HL-60 (cell line): ENCODE measurements around the gene AMPD2.

ENCODE experiments used
- CTCF ChIP-seq: IDR thresholded peaks from one replicate; pipeline ENCODE4 v1.5.1; 2011; ENCODE audit warnings: low read length, control low read depth, inconsistent platforms; ENCODE audit not compliant: insufficient read depth
- POLR2AphosphoS5 ChIP-seq: IDR thresholded peaks from 2 replicates; pipeline ENCODE4 v1.6.1; 2012; ENCODE audit warnings: low read depth
- SPI1 ChIP-seq: IDR thresholded peaks from 2 replicates; pipeline ENCODE4 v1.6.1; 2012; ENCODE audit warnings: low read depth, mild to moderate bottlenecking, borderline replicate concordance
- TF ChIP-seq, protein P1 (sequence below): IDR thresholded peaks from 2 replicates; pipeline ENCODE4 v1.6.1; 2012; ENCODE audit warnings: low read depth; ENCODE audit not compliant: insufficient replicate concordance

- TF ChIP-seq POLR2AphosphoS5: no peak
- TF ChIP-seq SPI1: no peak
- TF ChIP-seq CTCF: no peak
- TF ChIP-seq, protein P1, sequence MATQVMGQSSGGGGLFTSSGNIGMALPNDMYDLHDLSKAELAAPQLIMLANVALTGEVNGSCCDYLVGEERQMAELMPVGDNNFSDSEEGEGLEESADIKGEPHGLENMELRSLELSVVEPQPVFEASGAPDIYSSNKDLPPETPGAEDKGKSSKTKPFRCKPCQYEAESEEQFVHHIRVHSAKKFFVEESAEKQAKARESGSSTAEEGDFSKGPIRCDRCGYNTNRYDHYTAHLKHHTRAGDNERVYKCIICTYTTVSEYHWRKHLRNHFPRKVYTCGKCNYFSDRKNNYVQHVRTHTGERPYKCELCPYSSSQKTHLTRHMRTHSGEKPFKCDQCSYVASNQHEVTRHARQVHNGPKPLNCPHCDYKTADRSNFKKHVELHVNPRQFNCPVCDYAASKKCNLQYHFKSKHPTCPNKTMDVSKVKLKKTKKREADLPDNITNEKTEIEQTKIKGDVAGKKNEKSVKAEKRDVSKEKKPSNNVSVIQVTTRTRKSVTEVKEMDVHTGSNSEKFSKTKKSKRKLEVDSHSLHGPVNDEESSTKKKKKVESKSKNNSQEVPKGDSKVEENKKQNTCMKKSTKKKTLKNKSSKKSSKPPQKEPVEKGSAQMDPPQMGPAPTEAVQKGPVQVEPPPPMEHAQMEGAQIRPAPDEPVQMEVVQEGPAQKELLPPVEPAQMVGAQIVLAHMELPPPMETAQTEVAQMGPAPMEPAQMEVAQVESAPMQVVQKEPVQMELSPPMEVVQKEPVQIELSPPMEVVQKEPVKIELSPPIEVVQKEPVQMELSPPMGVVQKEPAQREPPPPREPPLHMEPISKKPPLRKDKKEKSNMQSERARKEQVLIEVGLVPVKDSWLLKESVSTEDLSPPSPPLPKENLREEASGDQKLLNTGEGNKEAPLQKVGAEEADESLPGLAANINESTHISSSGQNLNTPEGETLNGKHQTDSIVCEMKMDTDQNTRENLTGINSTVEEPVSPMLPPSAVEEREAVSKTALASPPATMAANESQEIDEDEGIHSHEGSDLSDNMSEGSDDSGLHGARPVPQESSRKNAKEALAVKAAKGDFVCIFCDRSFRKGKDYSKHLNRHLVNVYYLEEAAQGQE: no peak
These were observed 49.2 kb upstream of the AMPD2 start for GRCh38 chr1:109570414-109570813.
